Hematopoietic multipotent progenitor cell (in vitro differentiated cells): Measurements from ENCODE around the gene SELENOM. TPM values are rescaled to one million over a fixed set of nuclear protein-coding genes. Genes with fewer than 3 reads are reported as not detected.
"Not testable (repeated sequence)": the region's sequence is repeated elsewhere in the genome, so short reads cannot be mapped to it uniquely, and the experiment has no call there.

Source experiments
- DNase-seq, 3 donors: peaks; one replicate each; pipeline ENCODE4 v3.0.0-alpha.2; 2011 to 2015; ENCODE audit warnings: low read depth in 2 of 3, low spot score in 2 of 3
- total RNA-seq: library from RNA; depleted of rRNA; stranded (reverse); fragments of >200 nt; gene quantifications from one replicate; pipeline ENCODE4 v1.2.3, GENCODE V29; 2012

The SELENOM gene
- total RNA-seq, 1 donor: 5.1 TPM

GRCh38 chr22:31134688-31135087 lies 27.3 kb upstream of the SELENOM start:
- DNase-seq: no peak

- no peak for DNase-seq
Measured at GRCh38 chr22:31133911-31134310, 26.5 kb upstream of the SELENOM start.

- no peak for DNase-seq
Measured at GRCh38 chr22:31130873-31131272, 23.5 kb upstream of the SELENOM start.

GRCh38 chr22:31128156-31128555 lies 20.8 kb upstream of the SELENOM start:
- DNase-seq: no peak

GRCh38 chr22:31127181-31127772 lies 19.9 kb upstream of the SELENOM start:
- peak in 2 of 3 donors; percentile 44 to 60 for DNase-seq

- DNase-seq: no peak
Measured at GRCh38 chr22:31126869-31127175, 19.5 kb upstream of the SELENOM start.

GRCh38 chr22:31126128-31126868 lies 18.9 kb upstream of the SELENOM start:
- no peak for DNase-seq

- DNase-seq: no peak
Measured at GRCh38 chr22:31125521-31126117, 18.3 kb upstream of the SELENOM start.

- DNase-seq: no peak
Measured at GRCh38 chr22:31124811-31125465, 17.6 kb upstream of the SELENOM start.

- no peak for DNase-seq
Measured at GRCh38 chr22:31124290-31124689, 16.9 kb upstream of the SELENOM start.

- DNase-seq: no peak
Measured at GRCh38 chr22:31123292-31123602, 15.9 kb upstream of the SELENOM start.

GRCh38 chr22:31122532-31123291 lies 15.3 kb upstream of the SELENOM start, which contains the start of gene INPP5J:
INPP5J (plus strand) TSS chr22:31122966; CDS start chr22:31123015, 49 bp downstream.
- DNase-seq: no peak

- DNase-seq: no peak
Measured at GRCh38 chr22:31122196-31122531, 14.8 kb upstream of the SELENOM start.

GRCh38 chr22:31121403-31121802 lies 14.0 kb upstream of the SELENOM start:
- DNase-seq: no peak

- DNase-seq: no peak
Measured at GRCh38 chr22:31120642-31121041, 13.3 kb upstream of the SELENOM start.

GRCh38 chr22:31120230-31120629 lies 12.9 kb upstream of the SELENOM start:
- DNase-seq: no peak

GRCh38 chr22:31119026-31119717 lies 11.8 kb upstream of the SELENOM start:
- no peak for DNase-seq

GRCh38 chr22:31118046-31118820 lies 10.9 kb upstream of the SELENOM start:
- no peak for DNase-seq

GRCh38 chr22:31112547-31113091 lies 5.3 kb upstream of the SELENOM start:
- DNase-seq: not testable (repeated sequence)

- DNase-seq: no peak
Measured at GRCh38 chr22:31107894-31108218, 488 bp upstream of the SELENOM start.
